Inflammatory macrophage treated with lipopolysaccharide for 1 hour (primary cell): Measurements from ENCODE around the gene TFAP2E.

Source experiments
- DNase-seq, 2 donors: peaks; one replicate each; pipeline ENCODE4 v3.0.0-alpha.2; 2020 to 2022

TFAP2E gene

GRCh38 chr1:35598895-35599294, 25.8 kb downstream of the TFAP2E start:
- DNase-seq: no peak

GRCh38 chr1:35599411-35599810, 26.3 kb downstream of the TFAP2E start:
- DNase-seq: no peak

DNA sequence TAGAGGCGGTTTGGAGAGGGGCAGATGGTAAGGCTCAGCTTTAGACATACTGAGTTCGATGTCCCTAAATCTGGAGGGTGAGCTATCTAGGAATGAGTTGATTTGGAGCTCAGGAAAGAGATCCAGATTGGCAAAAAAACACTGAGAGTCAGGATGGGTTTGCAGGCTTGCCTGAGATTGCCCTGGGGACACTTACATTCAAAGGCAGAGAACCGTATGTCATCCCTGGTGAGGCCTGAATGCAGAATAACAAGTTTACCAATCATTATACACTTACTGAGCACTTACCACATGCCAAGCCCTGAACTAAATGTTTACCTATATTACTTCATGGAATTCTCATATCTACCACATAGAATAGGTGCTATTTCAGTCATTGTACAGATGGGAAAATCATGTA, 27.5 kb downstream of the TFAP2E start:
- DNase-seq: no peak

- no peak for DNase-seq
Observed at GRCh38 chr1:35603468-35603867, 30.4 kb downstream of the TFAP2E start.

GRCh38 chr1:35603941-35604340, 30.8 kb downstream of the TFAP2E start:
- no peak for DNase-seq

- no peak for DNase-seq
Observed at GRCh38 chr1:35605071-35605866, 32.2 kb downstream of the TFAP2E start.

GRCh38 chr1:35605867-35606182, 32.7 kb downstream of the TFAP2E start:
- no peak for DNase-seq

DNA sequence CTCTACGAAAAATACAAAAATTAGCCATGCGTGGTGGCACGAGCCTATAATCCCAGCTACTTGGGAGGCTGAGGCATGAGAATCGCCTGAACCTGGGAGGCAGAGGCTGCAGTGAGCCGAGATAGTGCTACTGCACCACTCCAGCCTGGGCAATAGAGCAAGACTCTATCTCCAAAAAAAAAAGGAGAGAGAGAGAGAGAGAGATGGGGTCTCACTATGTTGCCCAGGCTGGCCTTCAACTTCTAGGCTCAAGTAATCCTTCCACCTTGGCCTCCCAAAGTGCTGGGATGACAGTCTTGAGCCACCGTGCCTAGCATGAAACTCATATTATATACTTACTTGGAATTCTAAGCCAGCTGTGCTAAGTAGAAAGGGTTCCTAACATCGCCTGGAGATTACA, 38.5 kb downstream of the TFAP2E start:
- DNase-seq: no peak

GRCh38 chr1:35615440-35615839, 42.3 kb downstream of the TFAP2E start:
- DNase-seq: no peak

GRCh38 chr1:35619237-35620121, 46.4 kb downstream of the TFAP2E start:
- no peak for DNase-seq

GRCh38 chr1:35622510-35623178, 49.5 kb downstream of the TFAP2E start:
- DNase-seq: no peak

- no peak for DNase-seq
Observed at GRCh38 chr1:35623832-35624231, 50.7 kb downstream of the TFAP2E start.

DNA sequence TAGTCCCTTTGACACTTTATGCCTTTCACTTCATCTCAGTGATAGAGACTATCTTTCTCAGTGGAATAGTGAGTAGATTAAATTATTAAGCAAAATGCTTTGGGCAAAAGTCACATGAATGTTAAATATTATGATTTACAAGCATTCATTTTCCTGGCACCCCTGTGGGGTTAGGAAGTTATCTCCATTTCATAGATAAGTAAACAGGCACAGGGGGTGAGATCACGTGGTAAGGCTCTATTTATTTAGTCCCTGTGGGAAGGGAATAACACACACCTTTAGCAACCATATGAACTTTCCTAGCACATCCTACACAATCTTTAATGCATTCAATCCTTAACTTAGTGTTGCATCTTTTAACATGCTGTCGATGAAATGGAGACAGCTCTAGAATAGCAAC, 55.9 kb downstream of the TFAP2E start:
- DNase-seq: no peak

DNA sequence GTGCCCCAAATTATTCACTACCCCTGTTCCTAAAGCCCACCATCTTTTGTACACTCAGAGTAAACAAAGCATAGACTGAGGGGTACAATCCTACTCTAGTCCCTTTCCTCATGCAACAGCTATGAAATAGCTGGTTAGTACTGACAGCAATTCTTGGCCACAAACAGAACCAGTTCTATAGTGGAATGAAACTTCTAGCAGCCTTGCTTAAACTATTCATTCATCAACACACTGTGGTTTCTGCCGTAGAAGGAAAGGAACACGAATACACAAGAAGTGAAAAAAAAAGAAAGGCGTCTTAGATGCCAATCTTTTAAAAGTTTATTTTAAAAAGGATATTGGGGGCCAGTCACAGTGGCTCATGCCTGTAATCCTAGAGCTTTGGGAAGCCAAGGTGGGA, 58.3 kb downstream of the TFAP2E start:
- DNase-seq: no peak

- DNase-seq: no peak
Observed at GRCh38 chr1:35633547-35633946, 60.4 kb downstream of the TFAP2E start.

GRCh38 chr1:35637401-35637809, 64.3 kb downstream of the TFAP2E start:
- peak; percentile 70 to 78 for DNase-seq

- no peak for DNase-seq
Observed at GRCh38 chr1:35640380-35641232, 67.5 kb downstream of the TFAP2E start.

GRCh38 chr1:35641233-35641866, 68.2 kb downstream of the TFAP2E start, which contains the start of gene PSMB2:
TSS of gene PSMB2 (minus strand) at chr1:35641526. CDS start at chr1:35641432, 94 bp downstream.
- DNase-seq: peak; percentile 89 to 99

DNA sequence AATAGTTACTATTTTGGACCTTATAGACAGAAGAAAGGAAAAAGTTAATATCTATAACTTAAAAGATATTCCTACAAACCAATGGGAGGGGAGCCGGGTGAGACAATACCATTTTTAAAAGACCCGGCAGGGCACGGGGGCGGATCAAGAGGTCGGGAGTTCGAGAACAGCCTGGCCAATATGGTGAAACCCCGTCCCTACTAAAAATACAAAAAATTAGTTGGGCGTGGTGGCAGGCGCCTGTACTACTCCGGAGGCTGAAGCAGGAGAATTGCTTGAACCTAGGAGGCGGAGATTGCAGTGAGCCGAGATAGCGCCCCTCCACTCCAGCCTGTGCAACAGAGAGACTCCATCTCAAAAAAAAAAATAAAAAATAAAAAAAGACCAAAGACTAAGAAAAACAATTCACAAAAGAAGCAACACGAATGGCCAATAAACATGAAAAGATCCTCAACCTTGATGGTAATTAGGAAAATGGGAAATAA, 69.4 kb downstream of the TFAP2E start:
- peak; percentile 22 to 52 for DNase-seq

DNA sequence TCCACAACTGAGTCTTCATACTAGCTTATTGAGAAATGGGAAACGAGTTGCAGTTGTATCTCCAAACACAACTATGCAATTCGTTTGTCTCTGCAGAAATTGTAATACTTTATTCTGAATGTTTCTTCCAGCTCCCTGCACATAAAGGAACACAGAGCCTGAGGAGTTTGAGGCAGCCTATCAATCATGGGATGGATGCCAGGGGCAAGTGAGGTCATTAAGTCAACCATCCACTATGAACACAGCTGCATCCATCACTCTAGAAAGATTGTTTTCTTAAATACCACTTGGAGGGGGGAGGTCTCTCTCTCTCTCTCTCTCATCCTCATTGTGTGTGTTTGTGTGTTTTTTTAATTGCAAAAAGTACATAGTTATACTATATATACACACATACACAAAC, 71.1 kb downstream of the TFAP2E start:
- no peak for DNase-seq
